ENCODE results near the gene KCNS3. TPM values are rescaled to one million over a fixed set of nuclear protein-coding genes. Genes with fewer than 3 reads are reported as not detected.

KCNS3 gene
- total RNA-seq, 4 donors from 2014 or later, result 13.7 to 65.4 (median 52.9) TPM

- H3K27ac ChIP-seq, result no peak overlapping the region
- intact Hi-C loops (cut with DNase I; ENCODE audit: low total_unique reads), result no loop called here
Observed at GRCh38 chr2:17916584-17916983, 38.1 kb downstream of the KCNS3 start.

GRCh38 chr2:17918789-17919188 is 40.3 kb downstream of the KCNS3 start:
- WGBS, 2 donors (ENCODE audit: low coverage in 1 of 2), result 29 to 39% methylated on average over 1 of the region's 1 CpG
- peaks cover 0 to 13% (median 2%) of the 10 kb centered on the region in 4 donors for H3K4me1 ChIP-seq
- H3K4me3 ChIP-seq, result no peak overlapping the region
- DNase-seq, result no peak
- H3K27ac ChIP-seq, result no peak overlapping the region
- in situ Hi-C loops (cut with MboI; ENCODE audit: low pct_ligation_motif_present in 1 of 4, low pct_unique_long_range_greater_than_20kb in 1 of 4, low sequenced_read_pairs in 3 of 4), result no loop called here
- intact Hi-C loops (cut with DNase I; ENCODE audit: low total_unique reads), result no loop called here
- TF ChIP-seq POLR2A (IDR thresholded peaks at IDR 0.05) (no peak), POLR2AphosphoS5 (IDR thresholded peaks at IDR 0.05) (no peak), CTCF (IDR thresholded peaks at IDR 0.05) (no peak), EP300 (IDR thresholded peaks at IDR 0.05; ENCODE audit: low read depth) (no peak)
- no peaks in the 10 kb centered on the region for H3K36me3 ChIP-seq
- H3K9me3 ChIP-seq, result no peaks in the 10 kb centered on the region
- no peaks in the 10 kb centered on the region for H3K27me3 ChIP-seq

More at GRCh38 chr2:17916584-17916983, 38.1 kb downstream of the KCNS3 start:
- peaks cover 0 to 25% (median 2%) of the 10 kb centered on the region in 4 donors for H3K4me1 ChIP-seq
- in situ Hi-C loops (cut with MboI; ENCODE audit: low pct_ligation_motif_present in 1 of 4, low pct_unique_long_range_greater_than_20kb in 1 of 4, low sequenced_read_pairs in 3 of 4), result no loop called here
- H3K27me3 ChIP-seq, result no peaks in the 10 kb centered on the region
- TF ChIP-seq CTCF (IDR thresholded peaks at IDR 0.05), result no peak
- TF ChIP-seq POLR2AphosphoS5 (IDR thresholded peaks at IDR 0.05), result no peak
- no peak for TF ChIP-seq EP300 (IDR thresholded peaks at IDR 0.05; ENCODE audit: low read depth)
- no peak for TF ChIP-seq POLR2A (IDR thresholded peaks at IDR 0.05)
- no peaks in the 10 kb centered on the region for H3K36me3 ChIP-seq
- H3K4me3 ChIP-seq, result no peak overlapping the region
- H3K9me3 ChIP-seq, result no peaks in the 10 kb centered on the region
- no peak for DNase-seq

- H3K36me3 ChIP-seq, result peaks cover 0 to 12% (median 0%) of the 10 kb centered on the region in 4 donors
- no peak overlapping the region for H3K27ac ChIP-seq
- H3K27me3 ChIP-seq, result no peaks in the 10 kb centered on the region
- TF ChIP-seq EP300 (IDR thresholded peaks at IDR 0.05; ENCODE audit: low read depth) (no peak), POLR2AphosphoS5 (IDR thresholded peaks at IDR 0.05) (no peak), CTCF (IDR thresholded peaks at IDR 0.05) (no peak), POLR2A (IDR thresholded peaks at IDR 0.05) (no peak)
- no peak for DNase-seq
- no peak overlapping the region for H3K4me3 ChIP-seq
- no peaks in the 10 kb centered on the region for H3K9me3 ChIP-seq
- in situ Hi-C loops (cut with MboI; ENCODE audit: low pct_ligation_motif_present in 1 of 4, low pct_unique_long_range_greater_than_20kb in 1 of 4, low sequenced_read_pairs in 3 of 4) (no loop called here), intact Hi-C loops (cut with DNase I; ENCODE audit: low total_unique reads) (no loop called here)
- H3K4me1 ChIP-seq, result no peaks in the 10 kb centered on the region
- 87% methylated on average over 4 of the region's 4 CpGs; no CpG with 5 or more reads in 1 of the 2 donors for WGBS, 2 donors (ENCODE audit: low coverage in 1 of 2)
Observed at GRCh38 chr2:17930773-17931172, 52.3 kb downstream of the KCNS3 start.

GRCh38 chr2:17933256-17933655 is 54.8 kb downstream of the KCNS3 start:
- intact Hi-C loops (cut with DNase I; ENCODE audit: low total_unique reads) (no loop called here), in situ Hi-C loops (cut with MboI; ENCODE audit: low pct_ligation_motif_present in 1 of 4, low pct_unique_long_range_greater_than_20kb in 1 of 4, low sequenced_read_pairs in 3 of 4) (no loop called here)
- Histone ChIP-seq H3K27me3 (no peaks in the 10 kb centered on the region), H3K4me3 (no peak overlapping the region), H3K4me1 (no peaks in the 10 kb centered on the region), H3K9me3 (no peaks in the 10 kb centered on the region), H3K36me3 (peaks cover 0 to 12% (median 0%) of the 10 kb centered on the region in 4 donors), H3K27ac (no peak overlapping the region)
- no peak for DNase-seq
- 78 to 89% methylated on average over 3 of the region's 3 CpGs for WGBS, 2 donors (ENCODE audit: low coverage in 1 of 2)
- TF ChIP-seq POLR2AphosphoS5 (IDR thresholded peaks at IDR 0.05) (no peak), EP300 (IDR thresholded peaks at IDR 0.05; ENCODE audit: low read depth) (no peak), POLR2A (IDR thresholded peaks at IDR 0.05) (no peak), CTCF (IDR thresholded peaks at IDR 0.05) (no peak)

All from transverse colon (tissue), 4 donors.